ENCODE measurements around the gene ZNF512B.

The ZNF512B gene

GRCh38 chr20:63947638-63948456, 21.9 kb downstream of the ZNF512B start:
- no peak for DNase-seq (ENCODE audit: low read depth, low spot score)

GRCh38 chr20:63946986-63947637, 22.6 kb downstream of the ZNF512B start:
- no peak for DNase-seq (ENCODE audit: low read depth, low spot score)

- DNase-seq (ENCODE audit: low read depth, low spot score): no peak
These were observed 23.5 kb downstream of the ZNF512B start for GRCh38 chr20:63945921-63946920.

GRCh38 chr20:63945031-63945658, 24.6 kb downstream of the ZNF512B start:
- DNase-seq (ENCODE audit: low read depth, low spot score): no peak

GRCh38 chr20:63944078-63944941, 25.4 kb downstream of the ZNF512B start:
- no peak for DNase-seq (ENCODE audit: low read depth, low spot score)

- DNase-seq (ENCODE audit: low read depth, low spot score): no peak
These were observed 26.0 kb downstream of the ZNF512B start for GRCh38 chr20:63943808-63944077.

GRCh38 chr20:63942969-63943807, 26.5 kb downstream of the ZNF512B start:
- DNase-seq (ENCODE audit: low read depth, low spot score): no peak

GRCh38 chr20:63942250-63942951, 27.3 kb downstream of the ZNF512B start:
- DNase-seq (ENCODE audit: low read depth, low spot score): no peak

GRCh38 chr20:63941282-63942081, 28.2 kb downstream of the ZNF512B start:
- DNase-seq (ENCODE audit: low read depth, low spot score): no peak

GRCh38 chr20:63940472-63941266, 29.1 kb downstream of the ZNF512B start:
- DNase-seq (ENCODE audit: low read depth, low spot score): no peak

GRCh38 chr20:63940071-63940471, 29.7 kb downstream of the ZNF512B start:
- DNase-seq (ENCODE audit: low read depth, low spot score): no peak

- DNase-seq (ENCODE audit: low read depth, low spot score): no peak
These were observed 30.4 kb downstream of the ZNF512B start for GRCh38 chr20:63939061-63939935.

- no peak for DNase-seq (ENCODE audit: low read depth, low spot score)
These were observed 32.1 kb downstream of the ZNF512B start for GRCh38 chr20:63937596-63937995.

GRCh38 chr20:63935447-63935846, 34.3 kb downstream of the ZNF512B start:
- DNase-seq (ENCODE audit: low read depth, low spot score): no peak

GRCh38 chr20:63934271-63935068, 35.3 kb downstream of the ZNF512B start:
- DNase-seq (ENCODE audit: low read depth, low spot score): no peak

- DNase-seq (ENCODE audit: low read depth, low spot score): no peak
These were observed 36.1 kb downstream of the ZNF512B start for GRCh38 chr20:63933646-63934045.

Data from brain pericyte (primary cell).